ENCODE measurements around the gene CCNF. TPM values are rescaled to one million over a fixed set of nuclear protein-coding genes. Genes with fewer than 3 reads are reported as not detected.

The CCNF gene
- polyA plus RNA-seq, 1 donor from 2014 or later: 5.2 TPM

DNA sequence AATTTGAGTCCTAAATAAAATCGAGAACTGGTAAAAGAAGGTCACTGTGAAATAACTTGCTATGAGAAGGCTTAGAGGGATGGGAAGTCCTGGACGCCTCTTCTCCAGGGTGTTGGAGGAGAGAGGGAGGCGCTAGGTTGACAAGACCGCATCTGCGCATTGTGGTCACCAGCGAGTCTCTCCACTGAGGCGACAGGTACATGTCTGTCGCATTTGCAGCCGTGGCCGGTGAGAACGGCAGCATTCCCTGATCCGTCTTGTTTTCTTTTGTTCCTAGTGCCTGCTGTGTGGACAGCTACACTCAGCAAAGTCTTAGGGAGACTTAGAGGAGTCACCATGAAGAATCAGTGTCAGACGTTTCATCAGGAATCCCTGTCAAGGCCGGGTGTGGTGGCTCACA is 76.4 kb downstream of the CCNF start:
- no peaks in the 10 kb centered on the region for H3K79me2 ChIP-seq (replicated peaks; ENCODE audit: insufficient read depth, low read length)
- H3K36me3 ChIP-seq (ENCODE audit: insufficient read depth, low read length): no peaks in the 10 kb centered on the region
- H3K4me3 ChIP-seq (ENCODE audit: low read length): no peak overlapping the region
- TF ChIP-seq EZH2 (IDR thresholded peaks at IDR 0.05; ENCODE audit: borderline replicate concordance, insufficient read depth, low read length, poor library complexity, severe bottlenecking): no peak
- no peak for TF ChIP-seq REST (IDR thresholded peaks at IDR 0.05; ENCODE audit: borderline replicate concordance)
- TF ChIP-seq MXI1 (conservative IDR thresholded peaks at IDR 0.05; ENCODE audit: poor library complexity, severe bottlenecking): no peak
- no peak for TF ChIP-seq TAF1 (IDR thresholded peaks at IDR 0.05; ENCODE audit: low read depth)
- no peak for TF ChIP-seq SMC3 (conservative IDR thresholded peaks at IDR 0.05; ENCODE audit: poor library complexity)
- no peak for TF ChIP-seq RAD21 (conservative IDR thresholded peaks at IDR 0.05)
- no peak for TF ChIP-seq EP300 (conservative IDR thresholded peaks at IDR 0.05; ENCODE audit: poor library complexity, severe bottlenecking)
- TF ChIP-seq, protein P1, sequence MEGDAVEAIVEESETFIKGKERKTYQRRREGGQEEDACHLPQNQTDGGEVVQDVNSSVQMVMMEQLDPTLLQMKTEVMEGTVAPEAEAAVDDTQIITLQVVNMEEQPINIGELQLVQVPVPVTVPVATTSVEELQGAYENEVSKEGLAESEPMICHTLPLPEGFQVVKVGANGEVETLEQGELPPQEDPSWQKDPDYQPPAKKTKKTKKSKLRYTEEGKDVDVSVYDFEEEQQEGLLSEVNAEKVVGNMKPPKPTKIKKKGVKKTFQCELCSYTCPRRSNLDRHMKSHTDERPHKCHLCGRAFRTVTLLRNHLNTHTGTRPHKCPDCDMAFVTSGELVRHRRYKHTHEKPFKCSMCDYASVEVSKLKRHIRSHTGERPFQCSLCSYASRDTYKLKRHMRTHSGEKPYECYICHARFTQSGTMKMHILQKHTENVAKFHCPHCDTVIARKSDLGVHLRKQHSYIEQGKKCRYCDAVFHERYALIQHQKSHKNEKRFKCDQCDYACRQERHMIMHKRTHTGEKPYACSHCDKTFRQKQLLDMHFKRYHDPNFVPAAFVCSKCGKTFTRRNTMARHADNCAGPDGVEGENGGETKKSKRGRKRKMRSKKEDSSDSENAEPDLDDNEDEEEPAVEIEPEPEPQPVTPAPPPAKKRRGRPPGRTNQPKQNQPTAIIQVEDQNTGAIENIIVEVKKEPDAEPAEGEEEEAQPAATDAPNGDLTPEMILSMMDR (IDR thresholded peaks at IDR 0.05; ENCODE audit: poor library complexity, severe bottlenecking): no peak
- H4K20me1 ChIP-seq (ENCODE audit: insufficient read depth): no peaks in the 10 kb centered on the region
- H3K27me3 ChIP-seq (ENCODE audit: insufficient read depth, low read depth, low read length): no peaks in the 10 kb centered on the region
- no peaks in the 10 kb centered on the region for H3K9me3 ChIP-seq (ENCODE audit: low read length)
- no peaks in the 10 kb centered on the region for H3F3A ChIP-seq (ENCODE audit: insufficient read depth, low read length, poor library complexity, severe bottlenecking)
- no peak overlapping the region for H3K4me2 ChIP-seq (ENCODE audit: low read length)
- no peak overlapping the region for H3K27ac ChIP-seq (ENCODE audit: low read length)
- no peak overlapping the region for H2AFZ ChIP-seq (ENCODE audit: low read depth, low read length)
- H3K9ac ChIP-seq (ENCODE audit: low read length): no peak overlapping the region
- no peaks in the 10 kb centered on the region for H3K9me2 ChIP-seq (ENCODE audit: insufficient read depth, low read length)

DNA sequence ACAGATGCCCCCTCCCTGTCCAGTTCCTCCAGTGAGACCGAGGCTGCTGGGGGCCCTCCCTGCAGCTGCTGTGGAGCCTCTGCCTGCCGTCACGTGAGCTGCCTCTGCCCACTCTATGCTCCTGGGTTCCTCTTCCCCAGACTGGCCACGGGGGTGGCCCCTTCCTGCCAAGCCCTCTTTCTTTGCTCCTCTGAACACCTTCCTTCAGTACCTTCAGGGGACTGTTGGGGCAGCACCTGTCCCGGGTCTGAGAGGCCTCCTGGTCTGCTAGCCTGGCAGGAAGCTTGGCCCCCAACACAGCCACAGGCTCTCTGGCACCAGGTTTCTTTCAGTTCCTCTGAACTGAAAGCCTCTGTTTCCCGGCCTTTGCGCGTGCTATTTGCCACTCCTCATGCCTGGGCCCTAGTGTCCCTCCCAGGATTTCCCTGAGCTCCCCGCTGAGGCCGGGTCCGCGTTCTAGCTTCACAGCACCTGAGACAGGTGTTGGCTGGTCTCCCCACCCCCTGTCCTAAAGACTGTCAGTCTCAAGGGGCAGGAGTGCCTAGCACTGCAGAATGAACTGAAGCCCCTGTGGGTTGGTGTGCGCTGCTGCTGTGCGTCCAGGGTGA is 77.9 kb downstream of the CCNF start:
- no peak overlapping the region for H3K4me3 ChIP-seq (ENCODE audit: low read length)

More for the DNA sequence above, 77.9 kb downstream of the CCNF start:
- Histone ChIP-seq H3K36me3 (ENCODE audit: insufficient read depth, low read length) (no peaks in the 10 kb centered on the region), H3F3A (ENCODE audit: insufficient read depth, low read length, poor library complexity, severe bottlenecking) (no peaks in the 10 kb centered on the region), H3K27ac (ENCODE audit: low read length) (no peak overlapping the region), H3K9me2 (ENCODE audit: insufficient read depth, low read length) (no peaks in the 10 kb centered on the region), H3K9me3 (ENCODE audit: low read length) (no peaks in the 10 kb centered on the region), H4K20me1 (ENCODE audit: insufficient read depth) (no peaks in the 10 kb centered on the region), H3K9ac (ENCODE audit: low read length) (no peak overlapping the region), H3K27me3 (ENCODE audit: insufficient read depth, low read depth, low read length) (no peaks in the 10 kb centered on the region), H3K4me2 (ENCODE audit: low read length) (no peak overlapping the region), H3K79me2 (replicated peaks; ENCODE audit: insufficient read depth, low read length) (no peaks in the 10 kb centered on the region), H2AFZ (ENCODE audit: low read depth, low read length) (no peak overlapping the region)
- no peak for TF ChIP-seq TAF1 (IDR thresholded peaks at IDR 0.05; ENCODE audit: low read depth)
- TF ChIP-seq MXI1 (conservative IDR thresholded peaks at IDR 0.05; ENCODE audit: poor library complexity, severe bottlenecking): no peak
- TF ChIP-seq RAD21 (conservative IDR thresholded peaks at IDR 0.05): no peak
